ENCODE data around the gene TDRD1.

TDRD1 gene

DNA sequence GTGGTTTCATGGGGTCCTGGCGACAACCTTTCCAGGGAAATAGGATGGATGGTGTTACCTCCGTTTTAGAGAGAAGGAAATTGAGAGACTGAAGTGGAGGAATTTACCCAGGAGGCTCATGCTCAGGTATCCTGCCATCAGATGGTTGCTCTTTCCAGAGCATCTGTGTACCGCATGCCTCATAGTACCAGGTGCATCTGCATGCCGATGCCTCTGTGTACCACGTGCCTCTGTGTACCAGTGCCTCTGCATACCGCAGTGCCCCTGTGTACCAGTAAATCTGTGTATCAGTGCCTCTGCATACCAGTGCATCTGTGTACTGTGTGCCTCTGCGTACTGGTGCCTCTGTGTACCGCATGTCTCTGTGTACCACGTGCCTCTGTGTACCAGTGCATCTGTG is 63.1 kb downstream of the TDRD1 start:
- DNase-seq, result no peak

GRCh38 chr10:114243661-114244060 is 64.5 kb downstream of the TDRD1 start:
- no peak for DNase-seq

- DNase-seq, result no peak
Measured at GRCh38 chr10:114244126-114244525, 65.0 kb downstream of the TDRD1 start.

- DNase-seq, result no peak
Measured at GRCh38 chr10:114245121-114245791, 66.1 kb downstream of the TDRD1 start.

DNA sequence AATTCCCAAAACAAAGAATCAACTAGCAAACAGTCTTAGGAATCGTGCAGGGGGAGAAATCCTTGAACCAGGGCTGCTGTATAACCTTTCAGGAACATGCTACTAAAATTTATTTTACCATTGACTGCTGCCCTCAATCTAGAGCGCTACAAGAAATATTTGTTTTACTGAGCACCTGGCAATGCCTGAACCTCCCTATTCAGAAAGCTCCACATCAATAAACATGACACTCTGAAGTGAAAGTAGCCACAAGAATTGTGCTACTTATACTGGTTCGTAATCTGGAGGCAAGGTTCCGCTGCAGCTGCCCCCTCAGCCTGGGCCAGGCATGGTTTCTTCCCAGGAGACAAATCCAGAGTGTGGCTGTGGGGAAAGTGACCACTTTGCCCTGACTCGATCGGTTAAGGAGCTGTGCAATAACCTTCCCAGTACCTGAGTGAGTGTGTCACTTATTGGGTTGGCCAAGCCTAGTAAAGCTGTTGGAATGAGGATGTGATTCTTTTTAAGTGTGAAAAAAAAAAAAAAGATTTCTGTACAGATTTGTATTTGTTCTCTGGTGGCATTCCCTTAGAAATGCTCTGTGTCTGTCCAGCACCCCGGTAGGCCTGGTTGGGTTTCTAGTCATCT is 67.6 kb downstream of the TDRD1 start:
- no peak for DNase-seq

- no peak for DNase-seq
Measured at GRCh38 chr10:114250236-114250635, 71.1 kb downstream of the TDRD1 start.

DNA sequence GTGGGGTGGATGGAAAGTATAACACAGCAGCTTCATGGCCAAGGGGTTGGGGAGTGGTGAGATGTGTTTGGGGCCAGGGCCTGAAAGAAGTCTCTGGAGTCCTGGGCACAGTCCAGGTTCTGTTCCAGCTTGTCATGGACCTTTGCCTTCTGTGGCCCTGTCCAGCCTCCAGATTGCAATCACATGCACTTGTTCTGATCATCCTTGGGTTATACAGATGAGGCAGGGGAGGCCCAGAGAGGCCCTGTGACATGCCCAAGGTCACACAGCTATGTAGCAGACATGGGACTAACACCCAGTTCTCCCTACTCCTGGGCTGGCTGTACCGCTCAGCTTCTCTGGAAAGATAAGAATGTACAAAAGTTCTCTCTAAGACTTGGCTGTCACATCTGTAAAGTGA is 71.6 kb downstream of the TDRD1 start:
- no peak for DNase-seq

GRCh38 chr10:114252092-114252491 is 72.9 kb downstream of the TDRD1 start:
- DNase-seq, result no peak

GRCh38 chr10:114252883-114253282 is 73.7 kb downstream of the TDRD1 start:
- DNase-seq, result no peak

- DNase-seq, result no peak
Measured at GRCh38 chr10:114255227-114255626, 76.1 kb downstream of the TDRD1 start.

GRCh38 chr10:114256008-114256765 is 77.0 kb downstream of the TDRD1 start:
- DNase-seq, result no peak

GRCh38 chr10:114256822-114257221 is 77.7 kb downstream of the TDRD1 start:
- no peak for DNase-seq

GRCh38 chr10:114257498-114257897 is 78.3 kb downstream of the TDRD1 start:
- no peak for DNase-seq

GRCh38 chr10:114258274-114258840 is 79.2 kb downstream of the TDRD1 start:
- no peak for DNase-seq

DNA sequence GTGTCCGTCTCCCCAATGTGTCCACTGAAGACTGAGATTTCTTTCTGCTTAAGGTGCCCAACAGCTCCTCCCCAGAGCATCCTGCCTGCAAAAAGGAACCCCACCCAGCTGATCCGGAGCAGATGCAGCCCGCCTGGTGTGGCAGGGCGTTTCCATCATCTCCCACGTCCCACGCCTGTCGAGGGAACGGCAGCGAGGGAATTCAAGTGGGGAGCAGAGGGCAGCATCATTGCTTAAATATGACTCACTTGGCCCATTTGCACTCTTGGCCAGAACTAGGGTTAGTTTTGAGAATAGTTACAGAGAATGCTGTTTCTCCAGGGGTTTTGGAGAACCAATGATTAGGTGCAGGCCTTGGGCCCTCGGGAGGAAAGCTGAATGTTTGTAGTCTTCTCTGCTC is 80.7 kb downstream of the TDRD1 start:
- no peak for DNase-seq

DNA sequence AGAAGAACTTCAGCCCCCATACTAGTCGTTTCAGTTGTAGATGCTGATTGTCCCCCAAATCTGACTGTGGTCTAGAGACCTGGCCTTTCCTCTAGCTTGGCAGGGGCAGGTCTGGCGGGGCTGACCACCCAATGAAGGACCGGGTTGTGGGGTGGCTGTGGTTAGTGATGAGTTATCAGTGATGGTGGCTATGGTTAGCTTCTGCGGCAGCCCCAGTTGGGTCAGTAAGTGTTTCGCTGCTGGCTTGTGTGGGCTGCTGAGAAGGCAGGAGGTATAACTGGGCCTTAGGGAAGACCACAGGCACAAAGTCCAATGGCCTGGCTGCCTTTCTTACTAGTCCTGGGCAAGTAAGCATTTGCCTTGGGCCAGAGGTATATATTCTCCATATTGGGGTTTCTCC is 81.2 kb downstream of the TDRD1 start:
- DNase-seq, result no peak

- DNase-seq, result no peak
Measured at GRCh38 chr10:114261076-114261475, 81.9 kb downstream of the TDRD1 start.

GRCh38 chr10:114262496-114262895 is 83.3 kb downstream of the TDRD1 start:
- no peak for DNase-seq

DNA sequence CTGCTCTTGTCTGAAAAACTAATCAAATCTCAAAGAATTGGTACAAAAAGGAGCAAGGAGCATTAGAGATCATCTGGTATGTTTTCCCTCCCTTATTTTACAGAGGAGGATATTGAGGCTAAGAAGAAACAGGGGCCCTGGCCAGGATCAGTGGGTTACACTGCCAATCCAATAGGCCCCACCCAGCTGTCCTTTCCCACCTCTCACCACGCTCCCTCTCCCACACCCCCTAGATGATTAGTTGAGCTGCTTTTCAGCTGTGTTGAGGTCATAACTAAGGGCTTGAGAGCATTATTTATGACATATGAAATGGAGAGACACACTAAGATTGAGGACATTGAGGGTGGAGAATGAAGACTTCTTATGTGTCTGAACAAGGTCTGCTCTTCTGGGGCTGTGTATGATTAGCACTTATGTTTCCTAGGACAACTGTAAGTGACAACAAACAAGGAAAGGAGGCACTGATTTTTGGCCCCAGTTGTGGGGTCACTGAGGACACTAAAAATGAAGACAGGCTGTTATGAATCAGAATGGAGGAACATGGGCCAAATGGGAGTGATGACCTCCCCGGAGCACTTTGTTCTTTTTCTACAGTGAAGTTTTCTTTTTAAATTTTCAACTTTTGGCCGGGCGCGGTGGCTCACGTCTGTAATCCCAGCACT is 86.4 kb downstream of the TDRD1 start:
- DNase-seq, result peak; percentile 36

GRCh38 chr10:114266521-114266920 is 87.4 kb downstream of the TDRD1 start:
- no peak for DNase-seq

GRCh38 chr10:114271075-114271778 is 92.1 kb downstream of the TDRD1 start:
- no peak for DNase-seq

DNA sequence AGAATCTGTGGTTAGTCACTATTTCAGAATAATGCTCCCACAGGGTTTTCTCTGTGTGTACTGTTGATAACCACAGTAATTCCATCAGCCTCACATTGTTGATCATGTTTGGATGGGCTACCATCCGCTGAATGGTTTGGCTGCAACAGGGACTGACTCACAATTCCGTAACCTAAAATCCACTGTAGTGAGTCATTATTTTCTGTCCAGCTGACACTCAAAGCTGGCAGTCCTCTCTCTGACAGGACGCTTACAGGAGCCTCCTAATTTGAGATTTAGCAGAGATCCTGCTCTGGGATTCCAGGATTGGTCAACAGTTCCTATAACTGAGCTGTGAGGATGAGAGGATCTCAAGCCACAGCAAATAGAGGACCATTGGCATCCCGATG is 92.6 kb downstream of the TDRD1 start:
- peak; percentile 36 for DNase-seq

- no peak for DNase-seq
Measured at GRCh38 chr10:114272696-114273095, 93.5 kb downstream of the TDRD1 start.

Measured in right hindlimb (tissue), 1 donor.